ENCODE measurements around the gene CALM3. TPM values are rescaled to one million over a fixed set of nuclear protein-coding genes. Genes with fewer than 3 reads are reported as not detected.
A peak's percentile ranks its signal among the peaks of the same experiment; 100 is the strongest.

CALM3 gene
- total and polyA plus RNA-seq, 2 of the 13 experiments (the other 11 are each of a cell fraction or from before 2014, with no cell fraction given), result 239 to 258 TPM

DNA sequence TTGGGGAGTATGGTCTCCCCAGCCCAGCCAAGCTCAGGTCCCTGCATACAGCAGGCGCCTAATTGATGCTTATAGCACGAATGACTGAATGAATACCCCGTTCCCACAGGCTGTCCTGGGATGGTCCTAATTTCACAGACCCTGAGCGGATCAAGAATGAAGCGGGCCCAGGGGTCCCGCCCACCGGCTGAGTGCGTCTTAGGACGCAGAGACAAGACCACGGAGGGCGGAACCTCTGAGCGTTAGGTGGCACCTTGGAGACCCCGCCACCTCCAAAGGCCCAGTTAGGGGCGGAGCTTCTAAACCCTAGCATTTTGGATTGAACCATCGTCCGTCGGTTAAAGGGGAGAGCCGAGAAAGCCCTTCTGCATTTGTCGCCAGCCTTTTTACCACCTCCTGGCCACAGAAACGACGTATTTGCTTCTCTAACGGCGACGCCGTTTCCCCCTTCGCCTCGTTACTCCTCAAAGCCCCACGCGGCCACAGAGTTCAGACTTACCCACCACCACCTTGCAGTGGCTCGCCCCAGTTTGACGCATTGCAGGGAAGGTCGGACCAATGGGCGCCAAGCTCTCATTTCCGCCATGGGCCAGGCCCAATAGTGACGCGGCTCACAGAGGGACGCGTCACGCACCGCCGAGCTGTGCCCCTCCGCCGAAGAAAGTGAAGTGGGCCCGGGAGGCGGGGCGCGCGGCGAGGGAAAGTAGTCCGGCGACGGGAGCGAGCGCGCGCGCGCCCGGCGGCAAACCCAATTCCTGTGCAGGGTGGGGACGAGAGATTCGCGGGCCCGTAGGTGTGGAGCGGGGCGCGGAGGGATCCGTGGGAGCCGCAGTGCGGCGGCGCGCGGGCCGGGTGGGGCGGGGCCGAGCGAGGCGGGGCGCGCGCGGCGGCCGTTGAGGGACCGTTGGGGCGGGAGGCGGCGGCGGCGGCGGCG, 479 bp upstream of the CALM3 start (continued):
- TF ChIP-seq, protein P1, sequence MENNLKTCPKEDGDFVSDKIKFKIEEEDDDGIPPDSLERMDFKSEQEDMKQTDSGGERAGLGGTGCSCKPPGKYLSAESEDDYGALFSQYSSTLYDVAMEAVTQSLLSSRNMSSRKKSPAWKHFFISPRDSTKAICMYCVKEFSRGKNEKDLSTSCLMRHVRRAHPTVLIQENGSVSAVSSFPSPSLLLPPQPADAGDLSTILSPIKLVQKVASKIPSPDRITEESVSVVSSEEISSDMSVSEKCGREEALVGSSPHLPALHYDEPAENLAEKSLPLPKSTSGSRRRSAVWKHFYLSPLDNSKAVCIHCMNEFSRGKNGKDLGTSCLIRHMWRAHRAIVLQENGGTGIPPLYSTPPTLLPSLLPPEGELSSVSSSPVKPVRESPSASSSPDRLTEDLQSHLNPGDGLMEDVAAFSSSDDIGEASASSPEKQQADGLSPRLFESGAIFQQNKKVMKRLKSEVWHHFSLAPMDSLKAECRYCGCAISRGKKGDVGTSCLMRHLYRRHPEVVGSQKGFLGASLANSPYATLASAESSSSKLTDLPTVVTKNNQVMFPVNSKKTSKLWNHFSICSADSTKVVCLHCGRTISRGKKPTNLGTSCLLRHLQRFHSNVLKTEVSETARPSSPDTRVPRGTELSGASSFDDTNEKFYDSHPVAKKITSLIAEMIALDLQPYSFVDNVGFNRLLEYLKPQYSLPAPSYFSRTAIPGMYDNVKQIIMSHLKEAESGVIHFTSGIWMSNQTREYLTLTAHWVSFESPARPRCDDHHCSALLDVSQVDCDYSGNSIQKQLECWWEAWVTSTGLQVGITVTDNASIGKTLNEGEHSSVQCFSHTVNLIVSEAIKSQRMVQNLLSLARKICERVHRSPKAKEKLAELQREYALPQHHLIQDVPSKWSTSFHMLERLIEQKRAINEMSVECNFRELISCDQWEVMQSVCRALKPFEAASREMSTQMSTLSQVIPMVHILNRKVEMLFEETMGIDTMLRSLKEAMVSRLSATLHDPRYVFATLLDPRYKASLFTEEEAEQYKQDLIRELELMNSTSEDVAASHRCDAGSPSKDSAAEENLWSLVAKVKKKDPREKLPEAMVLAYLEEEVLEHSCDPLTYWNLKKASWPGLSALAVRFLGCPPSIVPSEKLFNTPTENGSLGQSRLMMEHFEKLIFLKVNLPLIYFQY (CRISPR knock-in tag; IDR thresholded peaks at IDR 0.05; ENCODE audit: borderline replicate concordance), result peak; percentile 65; the same call in 1 of the 2 replicates
- peak; percentile 47; the same call in 1 of the 2 replicates for TF ChIP-seq HIVEP1 (CRISPR knock-in tag; IDR thresholded peaks at IDR 0.05)
- peak; percentile 52; the same call in 1 of the 2 replicates for TF ChIP-seq MIER3 (CRISPR knock-in tag; IDR thresholded peaks at IDR 0.05; ENCODE audit: borderline replicate concordance)
- no peak for TF ChIP-seq NBN (conservative IDR thresholded peaks at IDR 0.05)
- no peak for TF ChIP-seq HNRNPUL1 (IDR thresholded peaks at IDR 0.05; ENCODE audit: low read depth, low read length)
- TF ChIP-seq HMG20B (CRISPR knock-in tag; conservative IDR thresholded peaks at IDR 0.05), result peak; percentile 69; the same call in 1 of the 2 replicates
- peak; percentile 81; the same call in 1 of the 2 replicates for TF ChIP-seq GATAD1 (CRISPR knock-in tag; IDR thresholded peaks at IDR 0.05)
- no peak for TF ChIP-seq ZNF660 (CRISPR knock-in tag; IDR thresholded peaks at IDR 0.05; ENCODE audit: borderline replicate concordance, low read depth)
- no peak for TF ChIP-seq RBAK (CRISPR knock-in tag; IDR thresholded peaks at IDR 0.05)
- TF ChIP-seq MLLT10 (CRISPR knock-in tag; IDR thresholded peaks at IDR 0.05), result no peak
- no peak for TF ChIP-seq ZNF598 (CRISPR knock-in tag; IDR thresholded peaks at IDR 0.05; ENCODE audit: borderline replicate concordance)
- 0 out of 2 replicates have a peak, but pooled peaks have one; percentile 43 for TF ChIP-seq AFF4 (CRISPR knock-in tag; IDR thresholded peaks at IDR 0.05)
- TF ChIP-seq SUZ12 (IDR thresholded peaks at IDR 0.05; ENCODE audit: low read depth, low read length), result no peak
- no peak for TF ChIP-seq HIC2 (CRISPR knock-in tag; IDR thresholded peaks at IDR 0.05; ENCODE audit: low read depth)
- TF ChIP-seq BRCA1 (CRISPR knock-in tag; IDR thresholded peaks at IDR 0.05), result no peak
- TF ChIP-seq ZNF225 (CRISPR knock-in tag; IDR thresholded peaks at IDR 0.05), result peak; percentile 29; the same call in 1 of the 2 replicates
- TF ChIP-seq ZSCAN29 (CRISPR knock-in tag; conservative IDR thresholded peaks at IDR 0.05), result no peak
- no peak; the same call in 1 of the 2 replicates for TF ChIP-seq KLF9 (CRISPR knock-in tag; IDR thresholded peaks at IDR 0.05; ENCODE audit: low read depth)
- no peak for TF ChIP-seq ZKSCAN5 (CRISPR knock-in tag; IDR thresholded peaks at IDR 0.05)
- TF ChIP-seq, protein P2, sequence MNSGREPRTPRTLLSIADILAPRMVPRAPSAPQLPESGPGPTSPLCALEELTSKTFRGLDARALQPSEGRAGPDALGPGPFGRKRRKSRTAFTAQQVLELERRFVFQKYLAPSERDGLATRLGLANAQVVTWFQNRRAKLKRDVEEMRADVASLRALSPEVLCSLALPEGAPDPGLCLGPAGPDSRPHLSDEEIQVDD (CRISPR knock-in tag; IDR thresholded peaks at IDR 0.05; ENCODE audit: borderline replicate concordance), result no peak

Data from HepG2 (cell line).